ENCODE data around the gene SLCO4A1. TPM values are rescaled to one million over a fixed set of nuclear protein-coding genes. Genes with fewer than 3 reads are reported as not detected.

The SLCO4A1 gene
- total and polyA plus RNA-seq, 8 donors: 0.58 to 44.3 (median 11.9) TPM

GRCh38 chr20:62714006-62714405 is 71.7 kb downstream of the SLCO4A1 start:
- WGBS, 5 donors: 91 to 97% (median 93%) methylated on average over 10 of the region's 10 CpGs
- Histone ChIP-seq H3K4me1 (peaks cover 7 to 28% (median 19%) of the 10 kb centered on the region in 4 donors), H3K27me3 (peaks cover 8 to 78% (median 41%) of the 10 kb centered on the region in 3 donors), H3K36me3 (no peaks in the 10 kb centered on the region), H3K4me3 (no peak overlapping the region), H3K27ac (no peak overlapping the region), H3K9me3 (no peaks in the 10 kb centered on the region)
- TF ChIP-seq POLR2A (IDR thresholded peaks at IDR 0.05): no peak
- TF ChIP-seq CTCF (IDR thresholded peaks at IDR 0.05): no peak
- no peak for TF ChIP-seq EP300 (IDR thresholded peaks at IDR 0.05)
- no peak for TF ChIP-seq POLR2AphosphoS5 (IDR thresholded peaks at IDR 0.05)
- intact Hi-C loops (cut with DNase I; ENCODE audit: low total_unique reads): no loop called here
- DNase-seq: no peak

GRCh38 chr20:62714799-62715198 is 72.5 kb downstream of the SLCO4A1 start:
- no peaks in the 10 kb centered on the region for H3K36me3 ChIP-seq
- WGBS, 5 donors: 87 to 91% (median 90%) methylated on average over 6 of the region's 6 CpGs
- H3K4me1 ChIP-seq: peaks cover 7 to 25% (median 17%) of the 10 kb centered on the region in 4 donors
- no peak overlapping the region for H3K27ac ChIP-seq
- intact Hi-C loops (cut with DNase I; ENCODE audit: low total_unique reads): no loop called here
- no peak overlapping the region for H3K4me3 ChIP-seq
- TF ChIP-seq EP300 (IDR thresholded peaks at IDR 0.05): no peak
- TF ChIP-seq POLR2AphosphoS5 (IDR thresholded peaks at IDR 0.05): no peak
- no peak for TF ChIP-seq POLR2A (IDR thresholded peaks at IDR 0.05)
- no peak for TF ChIP-seq CTCF (IDR thresholded peaks at IDR 0.05)
- H3K27me3 ChIP-seq: peaks cover under 1 to 70% (median 33%) of the 10 kb centered on the region in 3 donors
- no peak for DNase-seq
- H3K9me3 ChIP-seq: peaks cover 0 to 5% (median 0%) of the 10 kb centered on the region in 4 donors

- Histone ChIP-seq H3K4me1 (peaks cover 7 to 25% (median 17%) of the 10 kb centered on the region in 4 donors), H3K27me3 (peaks cover 0 to 66% (median 29%) of the 10 kb centered on the region in 3 donors), H3K9me3 (peaks cover 0 to 9% (median under 1%) of the 10 kb centered on the region in 4 donors), H3K4me3 (no peak overlapping the region), H3K36me3 (no peaks in the 10 kb centered on the region), H3K27ac (no peak overlapping the region)
- intact Hi-C loops (cut with DNase I; ENCODE audit: low total_unique reads): no loop called here
- no peak for DNase-seq
- 83 to 90% (median 87%) methylated on average over 10 of the region's 10 CpGs for WGBS, 5 donors
- TF ChIP-seq POLR2AphosphoS5 (IDR thresholded peaks at IDR 0.05) (no peak), POLR2A (IDR thresholded peaks at IDR 0.05) (no peak), EP300 (IDR thresholded peaks at IDR 0.05) (no peak), CTCF (IDR thresholded peaks at IDR 0.05) (no peak)
These were observed 72.9 kb downstream of the SLCO4A1 start for GRCh38 chr20:62715201-62715600.

- TF ChIP-seq POLR2AphosphoS5 (IDR thresholded peaks at IDR 0.05) (no peak), POLR2A (IDR thresholded peaks at IDR 0.05) (no peak), EP300 (IDR thresholded peaks at IDR 0.05) (no peak), CTCF (IDR thresholded peaks at IDR 0.05) (no peak)
- intact Hi-C loops (cut with DNase I; ENCODE audit: low total_unique reads): no loop called here
- 58 to 77% (median 67%) methylated on average over 25 to 30 of the region's 30 CpGs for WGBS, 5 donors
- Histone ChIP-seq H3K9me3 (peaks cover 0 to 21% (median 6%) of the 10 kb centered on the region in 4 donors), H3K27me3 (peaks cover 0 to 54% (median 20%) of the 10 kb centered on the region in 3 donors), H3K36me3 (no peaks in the 10 kb centered on the region), H3K4me3 (no peak overlapping the region), H3K4me1 (peaks cover 5 to 20% (median 12%) of the 10 kb centered on the region in 4 donors), H3K27ac (no peak overlapping the region)
- DNase-seq: no peak
These were observed 74.1 kb downstream of the SLCO4A1 start for GRCh38 chr20:62716198-62716940.
